ENCODE results near the gene ADARB1.

Gene ADARB1

DNA sequence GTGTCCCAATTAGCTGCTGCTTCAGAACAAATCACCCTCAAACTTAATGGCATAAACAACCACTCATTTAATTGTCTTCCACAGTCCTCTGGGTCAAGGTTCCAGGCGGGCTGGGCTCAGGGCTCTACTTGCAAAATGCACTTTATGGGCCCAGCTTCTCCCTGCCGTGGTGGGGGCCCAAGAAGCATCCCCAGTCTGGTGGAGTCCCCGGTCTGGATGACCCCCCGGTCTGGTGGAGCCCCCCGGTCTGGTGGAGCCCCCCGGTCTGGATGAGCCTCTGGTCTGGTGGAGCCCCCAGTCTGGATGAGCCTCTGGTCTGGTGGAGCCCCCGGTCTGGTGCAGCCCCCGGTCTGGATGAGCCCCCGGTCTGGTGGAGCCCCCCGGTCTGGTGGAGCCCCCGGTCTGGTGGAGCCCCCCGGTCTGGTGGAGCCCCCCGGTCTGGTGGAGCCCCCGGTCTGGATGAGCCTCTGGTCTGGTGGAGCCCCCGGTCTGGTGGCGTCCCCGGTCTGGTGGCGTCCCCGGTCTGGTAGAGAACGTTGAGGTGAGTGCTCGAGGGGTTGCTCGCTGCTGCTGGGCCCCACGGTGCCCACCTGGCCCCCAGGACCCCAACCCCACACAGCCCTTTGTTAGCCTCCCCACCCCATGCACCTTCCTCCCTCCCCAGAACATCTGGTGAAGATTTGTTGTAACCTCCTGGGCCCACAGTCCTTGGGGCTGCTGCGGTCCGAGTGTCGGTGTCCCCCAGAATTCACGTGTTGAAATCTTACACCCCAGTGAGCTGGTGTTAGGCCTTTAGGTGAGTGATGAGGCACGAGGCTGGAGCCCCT, 179.5 kb downstream of the ADARB1 start:
- DNase-seq (ENCODE audit: low spot score), result no peak

DNA sequence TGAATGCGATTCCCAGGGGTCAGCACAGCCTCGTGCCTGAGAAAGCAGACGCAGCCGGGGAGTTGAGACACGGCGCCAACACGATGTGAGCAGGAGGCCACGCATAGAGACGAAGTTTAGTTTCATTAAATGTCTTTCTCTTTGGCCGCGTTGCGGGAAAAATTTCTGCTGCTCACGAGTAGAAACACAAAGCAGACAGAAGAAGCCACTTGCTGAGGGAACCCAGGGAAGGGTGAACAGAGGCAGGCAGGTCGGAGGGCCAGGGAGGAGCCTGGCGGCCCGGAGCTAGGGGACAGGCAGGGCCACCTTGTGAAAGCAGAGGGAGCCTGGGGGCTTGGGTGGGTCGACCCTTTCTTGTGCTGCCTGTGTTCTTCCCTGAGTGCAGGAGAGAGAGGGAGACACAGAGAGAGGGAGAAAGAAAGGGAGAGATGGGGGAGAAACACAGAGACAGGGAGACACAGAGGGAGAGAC, 180.1 kb downstream of the ADARB1 start:
- DNase-seq (ENCODE audit: low spot score), result no peak

GRCh38 chr21:45255381-45256020, 181.1 kb downstream of the ADARB1 start:
- no peak for DNase-seq (ENCODE audit: low spot score)

- DNase-seq (ENCODE audit: low spot score), result no peak
Measured at GRCh38 chr21:45256021-45256911, 181.9 kb downstream of the ADARB1 start.

GRCh38 chr21:45256912-45257672, 182.7 kb downstream of the ADARB1 start:
- DNase-seq (ENCODE audit: low spot score), result no peak

DNA sequence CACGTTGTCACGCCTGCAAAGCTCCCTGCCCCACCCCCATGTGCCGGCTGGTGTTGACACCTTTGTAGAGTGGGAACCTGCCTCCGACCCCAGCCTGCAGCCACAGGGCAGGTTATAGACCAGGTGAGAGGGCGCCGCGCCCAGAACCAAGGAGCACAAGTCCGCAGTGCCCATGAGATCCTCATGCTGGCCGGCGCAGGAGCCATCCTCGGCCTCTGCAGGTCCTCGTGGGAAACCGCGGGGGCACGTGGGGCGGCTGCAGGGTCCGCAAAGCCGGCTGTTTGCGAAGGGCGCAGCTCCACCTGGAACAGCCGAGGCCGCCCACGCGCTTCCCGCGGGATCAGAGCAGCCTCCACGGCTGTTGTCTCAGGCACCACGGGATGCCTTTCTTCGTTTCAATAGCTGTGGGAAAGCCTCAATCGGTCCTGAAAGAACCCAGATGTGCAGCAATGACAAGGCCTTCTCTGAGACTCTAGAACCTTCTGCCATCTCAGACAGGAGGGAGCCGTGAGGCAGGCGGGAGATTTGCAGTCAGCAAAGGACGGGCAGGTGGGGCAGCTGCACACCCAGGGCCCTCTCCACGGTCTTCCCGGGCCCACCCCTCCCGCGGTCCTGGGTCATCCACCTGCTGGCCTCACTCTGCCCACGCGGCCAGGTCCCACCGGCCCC, 183.4 kb downstream of the ADARB1 start:
- no peak for DNase-seq (ENCODE audit: low spot score)

GRCh38 chr21:45258466-45258865, 184.1 kb downstream of the ADARB1 start:
- DNase-seq (ENCODE audit: low spot score), result no peak

- DNase-seq (ENCODE audit: low spot score), result no peak
Measured at GRCh38 chr21:45259206-45259840, 184.9 kb downstream of the ADARB1 start.

- no peak for DNase-seq (ENCODE audit: low spot score)
Measured at GRCh38 chr21:45260191-45260825, 185.9 kb downstream of the ADARB1 start.

GRCh38 chr21:45261093-45261492, 186.7 kb downstream of the ADARB1 start:
- DNase-seq (ENCODE audit: low spot score), result no peak

GRCh38 chr21:45262041-45262581, 187.7 kb downstream of the ADARB1 start:
- DNase-seq (ENCODE audit: low spot score), result no peak

GRCh38 chr21:45262616-45263015, 188.2 kb downstream of the ADARB1 start:
- no peak for DNase-seq (ENCODE audit: low spot score)

DNA sequence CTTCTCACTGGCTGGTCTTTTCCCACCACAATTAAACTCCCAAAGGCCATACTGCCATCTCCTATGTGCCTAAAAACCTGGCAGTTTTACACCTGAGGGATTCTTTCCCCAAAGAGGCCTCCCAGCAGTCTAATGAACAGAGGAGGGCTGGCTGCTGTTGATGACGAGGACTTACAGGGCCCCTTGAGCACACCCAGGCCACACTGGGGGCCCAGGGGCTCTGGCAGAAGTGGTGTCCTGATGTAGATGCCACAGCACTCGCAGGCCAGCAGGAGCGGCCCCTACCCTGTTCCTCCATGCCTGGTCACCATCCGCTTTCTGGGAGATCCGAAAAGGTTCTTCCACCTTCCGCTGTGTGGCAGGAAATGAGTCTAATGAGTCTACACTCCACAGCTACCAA, 189.2 kb downstream of the ADARB1 start:
- no peak for DNase-seq (ENCODE audit: low spot score)

DNA sequence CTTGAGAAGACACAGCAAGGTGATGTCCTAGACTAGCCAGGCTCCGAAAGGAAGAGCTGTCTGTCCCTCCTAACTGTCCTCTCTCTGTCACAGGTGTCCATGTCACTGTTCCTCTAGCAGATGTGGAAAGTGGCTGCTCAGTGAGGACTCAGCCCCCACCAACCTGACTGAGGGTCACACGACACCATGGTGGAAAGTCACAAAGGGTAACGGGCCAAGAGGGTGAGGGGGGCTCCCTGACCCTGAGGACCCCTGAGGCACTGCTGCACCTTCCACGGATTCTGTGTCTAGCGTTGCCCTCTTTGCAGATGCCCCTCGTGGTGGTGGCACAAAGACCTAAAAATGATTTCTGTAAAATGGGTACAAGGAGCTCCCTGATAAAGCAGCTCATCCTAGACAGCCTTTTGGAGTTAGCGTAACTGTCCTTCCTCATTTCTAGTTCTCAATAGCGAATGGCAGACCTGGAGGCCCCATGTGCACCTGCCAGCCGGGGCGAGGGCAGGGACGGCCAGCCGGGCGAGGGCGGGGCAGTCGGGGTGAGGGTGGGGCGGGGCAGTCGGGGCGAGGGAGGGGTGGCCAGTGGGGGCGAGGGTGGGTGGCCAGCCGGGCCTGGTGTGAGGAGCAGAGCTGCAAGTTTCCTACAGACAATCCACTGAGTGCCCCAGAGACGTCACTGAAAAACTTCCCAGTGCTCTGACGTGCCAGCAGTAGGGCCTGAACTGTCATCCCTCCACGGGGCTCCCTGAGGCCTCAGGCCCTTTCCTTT, 189.9 kb downstream of the ADARB1 start:
- DNase-seq (ENCODE audit: low spot score), result no peak

DNA sequence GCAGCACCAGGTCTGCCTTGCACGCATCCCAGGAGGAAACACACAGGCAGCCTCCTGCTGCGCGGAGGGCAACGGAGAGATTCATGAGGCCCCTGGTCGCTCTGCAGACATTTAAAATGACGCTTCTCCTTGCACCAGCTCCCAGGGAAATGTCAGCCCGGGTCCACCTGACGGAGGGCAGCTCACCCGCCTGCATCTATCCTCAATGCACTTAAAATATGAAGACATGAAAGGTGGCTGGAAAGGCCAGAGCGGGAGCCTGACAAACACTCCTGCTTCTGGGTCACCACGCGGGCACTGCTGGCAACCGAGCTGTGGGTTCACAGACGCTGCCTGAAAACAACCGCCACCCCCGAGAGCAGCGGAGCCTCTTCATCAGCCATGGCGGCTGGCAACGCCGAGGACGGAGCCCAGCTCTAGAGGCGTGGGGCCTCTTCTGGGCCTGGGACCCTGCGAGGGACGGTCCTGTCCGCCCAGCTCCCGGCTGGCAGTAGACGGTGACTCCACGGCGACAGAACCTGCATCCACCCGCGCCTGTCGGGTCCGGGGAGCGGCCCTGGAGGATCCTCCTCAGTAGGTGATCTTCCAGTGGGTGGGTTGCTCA, 190.6 kb downstream of the ADARB1 start:
- DNase-seq (ENCODE audit: low spot score), result no peak

DNA sequence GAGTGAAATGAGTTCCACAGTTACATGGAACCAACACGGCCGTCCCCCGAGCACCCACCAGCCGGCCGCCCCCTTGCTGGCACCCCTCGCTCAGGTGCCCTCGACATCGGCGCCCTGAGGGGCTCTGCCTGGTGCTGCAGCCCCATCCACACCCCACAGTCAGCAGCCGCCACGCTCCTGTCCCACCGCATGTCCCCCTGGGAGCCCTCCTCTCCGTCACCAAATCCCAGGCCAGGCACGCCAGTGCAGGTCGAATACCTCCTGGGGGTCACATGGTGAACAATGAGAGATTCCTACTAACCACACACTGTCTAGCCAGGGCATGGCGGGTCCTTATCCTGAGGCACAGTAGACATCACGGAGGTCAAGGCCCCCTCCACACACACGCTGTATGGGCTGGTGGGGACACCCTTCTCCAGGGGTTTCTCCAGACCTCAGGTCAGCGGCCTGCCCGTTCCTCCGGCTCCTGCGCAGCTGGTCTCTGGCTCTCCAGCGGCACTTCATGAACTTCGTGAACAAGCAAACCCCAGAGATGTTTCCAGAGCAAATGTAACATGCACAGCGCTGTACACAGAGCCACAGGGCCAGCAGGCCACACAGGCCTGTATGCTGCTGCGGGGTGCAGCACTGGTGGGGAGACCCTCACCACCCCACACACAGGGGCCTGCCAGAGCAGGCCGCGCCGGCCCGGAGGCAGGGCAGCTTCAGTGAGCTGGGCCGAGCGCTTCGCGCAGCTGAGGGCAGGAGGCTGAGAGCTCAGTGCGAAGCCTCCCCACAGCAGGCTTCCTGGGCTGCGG, 191.5 kb downstream of the ADARB1 start:
- DNase-seq (ENCODE audit: low spot score), result no peak

- DNase-seq (ENCODE audit: low spot score), result no peak
Measured at GRCh38 chr21:45266518-45267389, 192.4 kb downstream of the ADARB1 start.

All from AG08395 (cell line).